Stimulated activated CD4-positive, alpha-beta T cell treated with anti-CD3 and anti-CD28 coated beads, Interleukin-2, amount 100 ng/mL, for 48 hours (primary cell): ENCODE data around the gene FAM193B.
"Not testable (repeated sequence)": the region's sequence is repeated elsewhere in the genome, so short reads cannot be mapped to it uniquely, and the experiment has no call there.

Experiments used
- DNase-seq, 2 donors: peaks; one replicate each; pipeline ENCODE4 v3.0.0-alpha.2; 2020

FAM193B gene

GRCh38 chr5:177497292-177498012 is 56.9 kb downstream of the FAM193B start, which contains the start of gene PDLIM7:
Gene PDLIM7 (minus strand): TSS chr5:177497604. CDS start chr5:177496512, 1,092 bp downstream.
- DNase-seq: peak; percentile 96 to 99

GRCh38 chr5:177496727-177497291 is 57.6 kb downstream of the FAM193B start:
- DNase-seq: no peak

DNA sequence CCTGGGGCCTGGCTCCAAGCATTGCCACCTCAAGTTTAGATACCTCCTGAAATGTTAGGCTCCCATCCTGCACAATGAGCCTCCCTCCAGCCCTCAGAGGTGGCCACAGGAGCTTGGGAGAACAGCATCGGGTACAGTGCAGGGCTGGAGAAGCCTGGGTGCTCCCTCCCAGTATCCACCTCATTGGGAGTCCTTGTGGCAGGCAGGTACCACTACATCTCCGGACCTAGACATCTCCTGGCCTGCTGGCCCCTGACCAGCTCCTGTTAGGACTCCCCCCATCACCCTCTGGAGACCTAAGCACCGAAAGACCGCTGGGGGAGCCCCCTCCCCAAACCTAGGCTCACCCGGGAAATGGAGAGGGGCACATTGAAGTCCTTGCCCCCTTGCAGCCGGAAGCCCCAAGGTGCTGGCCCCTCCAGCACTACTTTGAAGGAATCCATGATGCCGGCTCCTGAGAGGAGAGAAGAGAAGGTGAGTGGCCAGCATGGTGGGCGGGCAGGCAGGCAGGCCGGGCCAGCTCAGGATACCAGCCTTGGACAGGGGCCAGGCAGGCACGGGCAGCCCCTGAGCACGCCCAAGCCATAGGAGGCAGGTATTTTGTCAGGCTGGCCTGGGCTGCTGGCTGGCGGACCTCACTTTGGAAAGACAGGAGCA is 58.2 kb downstream of the FAM193B start:
- DNase-seq: no peak

- DNase-seq: no peak
These were observed 58.9 kb downstream of the FAM193B start for GRCh38 chr5:177495243-177496060.

DNA sequence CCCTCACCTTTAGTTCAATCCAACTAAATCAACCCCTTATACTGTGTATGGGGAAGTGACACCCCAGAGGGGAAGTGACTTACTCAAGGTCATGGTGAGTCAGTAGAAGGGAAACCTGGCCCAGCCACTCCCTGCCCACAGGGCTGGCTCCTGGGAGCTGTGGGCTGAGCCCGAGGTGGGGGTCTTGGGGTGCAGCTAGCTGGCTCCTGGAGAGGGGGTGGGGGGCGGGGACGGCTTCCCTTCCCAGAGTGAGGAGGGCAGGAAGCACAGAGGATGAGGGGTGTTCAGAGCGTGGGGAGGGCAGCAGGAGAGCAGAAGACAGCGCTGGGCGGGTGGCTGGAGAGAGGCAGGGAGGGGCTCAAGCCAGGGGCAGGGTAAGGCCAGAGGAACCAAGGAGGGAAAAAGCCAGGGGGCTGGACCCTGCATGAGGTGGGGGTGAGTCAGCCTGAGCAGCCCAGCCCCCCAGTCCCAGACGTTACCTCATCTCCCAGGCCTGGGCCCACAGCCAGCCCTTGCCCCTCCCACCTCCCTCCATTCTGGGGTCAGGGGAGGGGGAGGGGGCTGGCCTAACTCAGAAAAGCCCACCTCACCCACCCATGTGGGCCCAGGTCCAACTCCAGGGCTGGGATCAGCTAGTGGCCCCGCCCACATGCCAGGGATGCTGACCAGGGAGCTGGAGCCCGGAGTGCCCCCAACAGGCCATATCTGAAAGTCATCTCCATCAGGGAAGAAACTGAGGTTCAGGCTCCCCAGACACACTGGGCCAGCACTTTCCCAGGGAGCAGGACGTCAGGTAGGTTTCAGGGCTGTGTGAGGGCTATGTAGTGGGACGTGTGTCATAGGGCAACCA is 59.8 kb downstream of the FAM193B start:
- DNase-seq: no peak

- no peak for DNase-seq
These were observed 60.5 kb downstream of the FAM193B start for GRCh38 chr5:177493795-177494345.

GRCh38 chr5:177492841-177493240 is 61.5 kb downstream of the FAM193B start:
- DNase-seq: no peak

- no peak for DNase-seq
These were observed 62.2 kb downstream of the FAM193B start for GRCh38 chr5:177491983-177492746.

DNA sequence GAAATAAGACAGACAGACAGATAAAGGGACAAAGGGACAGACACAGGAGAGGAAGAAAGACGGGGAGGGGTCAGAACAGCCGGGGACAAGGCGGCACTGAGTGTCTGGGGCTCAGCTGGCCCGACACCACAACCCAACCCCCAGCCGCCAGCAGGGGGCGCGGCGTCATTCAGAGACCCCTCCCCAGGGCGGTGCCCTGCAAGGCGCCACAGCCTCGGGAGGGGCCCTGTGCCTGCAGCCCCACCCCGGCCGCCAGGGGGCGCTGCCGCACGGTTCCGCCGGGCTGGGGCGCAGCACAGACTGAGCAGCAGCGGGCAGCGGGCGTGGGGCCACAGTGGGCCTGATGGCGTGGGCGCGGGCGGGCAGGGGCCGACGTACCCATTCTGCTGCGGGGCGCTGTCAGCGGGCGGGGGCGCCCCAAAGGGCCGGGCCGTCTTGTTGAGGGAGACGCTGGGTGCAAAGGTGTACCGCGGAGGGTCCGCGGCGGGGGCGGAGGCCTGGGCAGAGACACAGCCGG is 62.9 kb downstream of the FAM193B start:
- peak; percentile 28 to 56 for DNase-seq

- DNase-seq: no peak
These were observed 63.4 kb downstream of the FAM193B start for GRCh38 chr5:177490992-177491391.

GRCh38 chr5:177490311-177490991 is 63.9 kb downstream of the FAM193B start:
- DNase-seq: no peak

DNA sequence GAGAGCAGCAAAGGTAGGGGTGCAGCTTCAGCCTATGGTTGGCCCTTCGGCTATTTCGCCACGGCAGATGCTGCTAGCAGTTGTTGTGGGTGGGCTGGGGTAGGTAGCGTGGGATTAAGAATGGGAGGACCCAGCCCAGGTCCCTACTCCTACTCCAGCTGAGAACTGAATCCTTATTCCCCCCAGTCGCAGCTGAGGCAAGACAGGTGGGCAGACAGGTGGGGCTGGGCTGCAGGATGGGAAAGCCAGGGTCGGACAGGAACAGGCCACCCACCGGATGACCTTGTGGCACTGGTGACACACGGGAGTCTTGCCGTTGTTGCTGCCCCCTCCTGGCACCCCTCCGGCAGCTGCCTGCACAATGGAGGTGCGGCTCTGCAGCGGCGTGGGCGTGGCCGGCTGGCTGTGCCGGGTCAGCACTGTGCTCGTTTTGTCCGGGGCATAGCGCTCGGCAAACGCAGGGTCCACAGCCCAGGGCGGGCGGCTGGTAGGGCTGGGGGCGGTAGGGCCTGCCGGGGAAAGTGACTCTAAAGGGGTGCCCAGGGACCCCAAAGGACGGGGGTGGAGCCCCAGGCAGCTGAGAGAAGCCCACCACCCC is 65.1 kb downstream of the FAM193B start:
- DNase-seq: no peak

GRCh38 chr5:177487975-177488374 is 66.4 kb downstream of the FAM193B start:
- DNase-seq: no peak

DNA sequence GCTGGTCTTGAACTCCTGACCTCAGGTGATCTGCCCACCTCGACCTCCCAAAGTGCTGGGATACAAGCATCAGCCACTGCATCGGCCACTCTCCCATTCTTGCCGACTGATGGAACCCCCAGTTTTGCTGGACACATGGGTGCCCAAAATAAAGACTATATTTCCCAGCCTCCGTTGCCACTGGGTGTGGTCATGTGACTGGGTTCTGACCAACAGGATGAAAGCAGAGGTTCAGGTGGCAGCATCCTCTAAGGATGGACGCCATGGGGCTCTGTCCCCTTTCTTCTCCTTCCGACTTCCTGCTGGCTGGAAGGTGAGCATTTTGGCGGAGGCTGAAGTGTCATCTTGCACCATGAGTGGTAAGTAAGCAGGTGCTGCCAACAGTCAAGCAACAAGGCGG is 67.2 kb downstream of the FAM193B start:
- DNase-seq: no peak

- DNase-seq: no peak
These were observed 68.1 kb downstream of the FAM193B start for GRCh38 chr5:177486256-177486655.

DNA sequence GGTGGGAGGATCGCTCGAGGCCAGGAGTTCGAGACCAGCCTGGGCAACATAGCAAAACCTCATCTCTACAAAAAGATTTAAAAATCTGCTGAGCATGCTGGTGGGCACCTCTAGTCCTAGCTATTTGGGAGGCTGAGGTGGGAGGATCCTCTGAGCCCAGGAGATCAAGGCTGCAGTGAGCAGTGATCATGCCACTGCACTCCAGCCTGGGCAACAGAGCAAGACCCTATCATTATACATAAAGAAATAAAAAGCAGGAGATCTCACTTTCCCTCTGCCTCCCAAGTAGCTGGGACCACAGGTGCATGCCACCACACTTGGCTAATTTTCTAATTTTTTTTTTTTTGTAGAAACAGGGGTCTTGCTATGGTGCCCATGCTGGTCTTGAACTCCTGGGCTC is 68.6 kb downstream of the FAM193B start:
- not testable (repeated sequence) for DNase-seq

DNA sequence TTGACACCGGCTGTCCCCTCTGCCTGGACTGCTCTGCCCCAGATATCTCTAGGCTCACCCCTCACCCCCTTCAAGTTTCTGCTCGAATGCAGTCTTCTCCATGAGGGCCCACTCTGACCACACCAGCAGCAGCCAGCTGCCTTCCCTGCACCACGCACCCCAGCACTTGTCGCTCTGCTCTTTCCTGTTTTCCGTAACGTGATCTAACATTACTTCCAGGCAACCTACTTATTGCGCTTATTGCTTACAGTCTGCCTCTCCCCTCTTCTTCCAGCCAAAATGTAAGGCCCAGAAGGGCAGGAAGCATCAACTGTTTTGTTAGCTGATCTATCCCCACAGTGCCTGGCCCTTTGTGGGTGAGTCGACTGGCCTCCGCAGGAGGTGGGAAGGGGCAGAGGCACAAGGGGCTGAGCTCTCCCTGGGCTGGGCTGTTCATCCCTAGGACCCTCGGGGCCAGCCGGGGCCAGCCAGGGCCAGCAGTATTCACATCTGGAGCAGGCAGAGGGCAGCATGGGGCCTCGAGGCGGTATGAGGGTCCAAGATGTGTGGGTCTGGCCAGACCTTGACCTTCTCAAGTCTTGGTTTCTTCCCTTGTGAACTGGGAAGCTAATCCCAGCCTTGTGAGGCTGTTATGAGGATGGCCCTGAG is 69.3 kb downstream of the FAM193B start:
- no peak for DNase-seq

GRCh38 chr5:177483994-177484901 is 70.1 kb downstream of the FAM193B start:
- DNase-seq: no peak
